GM06990 (cell line): ENCODE results near the gene NAA25.
"Not testable (repeated sequence)": the region's sequence is repeated elsewhere in the genome, so short reads cannot be mapped to it uniquely, and the experiment has no call there.

Experiments
- DNase-seq: peaks from one replicate; pipeline ENCODE4 v3.0.0-alpha.2; 2011; ENCODE audit not compliant: insufficient read length; ENCODE audit errors: extremely low read depth
- H3K27me3 ChIP-seq: replicated peaks from 2 replicates; pipeline ENCODE4 v1.6.0; 2011; ENCODE audit warnings: low read length; ENCODE audit not compliant: control insufficient read depth, insufficient read depth
- H3K36me3 ChIP-seq: 2 replicates; pipeline ENCODE4 v1.5.1; 2011; ENCODE audit warnings: low read length; ENCODE audit not compliant: control insufficient read depth, insufficient read depth
- H3K4me3 ChIP-seq: replicated peaks from 2 replicates; pipeline ENCODE4 v1.5.1; 2011; ENCODE audit warnings: low read depth, mild to moderate bottlenecking, control low read depth, low read length
- TF ChIP-seq, protein P1 (sequence below): IDR thresholded peaks from 2 replicates; pipeline ENCODE4 v1.5.1; 2011; ENCODE audit warnings: low read length, control low read depth, mild to moderate bottlenecking, inconsistent platforms; ENCODE audit not compliant: insufficient read depth, poor library complexity, severe bottlenecking

NAA25 gene

DNA sequence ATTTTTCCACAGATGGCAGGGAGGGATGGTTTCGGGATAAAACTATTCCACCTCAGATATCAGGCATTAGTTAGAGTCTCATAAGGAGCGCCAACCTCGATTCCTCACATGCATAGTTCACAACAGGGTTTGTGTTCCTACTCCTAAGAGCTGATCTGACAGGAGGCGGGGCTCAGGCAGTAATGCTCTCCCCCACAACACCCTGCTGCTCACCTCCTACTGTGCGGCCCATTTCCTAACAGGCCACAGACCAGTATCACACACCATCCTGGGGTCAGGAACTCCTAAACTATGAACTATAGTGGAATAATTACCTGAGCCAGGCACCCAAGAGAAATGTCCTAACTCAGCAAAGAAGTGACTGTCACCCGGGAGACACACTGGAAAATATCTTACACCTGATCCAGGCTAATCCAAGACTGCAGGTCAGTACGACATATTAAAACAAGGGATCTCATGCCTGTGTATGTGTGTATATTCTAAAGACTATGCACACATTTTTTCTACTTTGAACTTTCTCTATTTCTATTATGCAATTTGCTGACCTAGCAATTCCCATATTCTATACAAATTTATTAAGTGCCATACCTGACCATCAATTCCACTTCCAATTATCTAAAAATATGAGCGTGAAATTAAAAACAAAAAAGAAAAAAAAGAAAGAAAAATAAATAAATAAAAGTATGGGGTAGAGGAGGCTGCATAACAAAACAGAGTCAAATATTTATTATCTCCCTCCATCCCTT, 4.7 kb downstream of the NAA25 start:
- TF ChIP-seq, protein P1, sequence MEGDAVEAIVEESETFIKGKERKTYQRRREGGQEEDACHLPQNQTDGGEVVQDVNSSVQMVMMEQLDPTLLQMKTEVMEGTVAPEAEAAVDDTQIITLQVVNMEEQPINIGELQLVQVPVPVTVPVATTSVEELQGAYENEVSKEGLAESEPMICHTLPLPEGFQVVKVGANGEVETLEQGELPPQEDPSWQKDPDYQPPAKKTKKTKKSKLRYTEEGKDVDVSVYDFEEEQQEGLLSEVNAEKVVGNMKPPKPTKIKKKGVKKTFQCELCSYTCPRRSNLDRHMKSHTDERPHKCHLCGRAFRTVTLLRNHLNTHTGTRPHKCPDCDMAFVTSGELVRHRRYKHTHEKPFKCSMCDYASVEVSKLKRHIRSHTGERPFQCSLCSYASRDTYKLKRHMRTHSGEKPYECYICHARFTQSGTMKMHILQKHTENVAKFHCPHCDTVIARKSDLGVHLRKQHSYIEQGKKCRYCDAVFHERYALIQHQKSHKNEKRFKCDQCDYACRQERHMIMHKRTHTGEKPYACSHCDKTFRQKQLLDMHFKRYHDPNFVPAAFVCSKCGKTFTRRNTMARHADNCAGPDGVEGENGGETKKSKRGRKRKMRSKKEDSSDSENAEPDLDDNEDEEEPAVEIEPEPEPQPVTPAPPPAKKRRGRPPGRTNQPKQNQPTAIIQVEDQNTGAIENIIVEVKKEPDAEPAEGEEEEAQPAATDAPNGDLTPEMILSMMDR = no peak
- no peak for DNase-seq
- peaks cover 4% of the 10 kb centered on the region for H3K36me3 ChIP-seq
- H3K4me3 ChIP-seq = no peak overlapping the region
- H3K27me3 ChIP-seq = no peaks in the 10 kb centered on the region

DNA sequence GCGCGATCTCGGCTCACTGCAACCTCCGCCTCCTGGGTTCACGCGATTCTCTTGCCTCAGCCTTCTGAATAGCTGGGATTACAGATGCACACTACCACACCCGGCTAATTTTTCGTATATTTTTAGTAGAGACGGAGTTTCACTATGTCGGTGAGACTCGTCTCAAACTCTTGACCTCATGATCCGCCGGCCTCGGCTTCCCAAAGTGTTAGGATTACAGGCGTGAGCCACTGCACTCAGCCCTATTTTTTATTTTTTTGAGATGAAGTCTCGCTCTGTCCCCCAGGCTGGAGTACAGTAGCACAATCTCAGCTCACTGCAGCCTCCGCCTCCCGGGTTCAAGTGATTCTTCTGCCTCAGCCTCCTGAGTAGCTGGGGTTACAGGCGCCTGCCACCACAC, 5.8 kb downstream of the NAA25 start:
- not testable (repeated sequence) for H3K36me3 ChIP-seq, H3K27me3 ChIP-seq, DNase-seq, H3K4me3 ChIP-seq

DNA sequence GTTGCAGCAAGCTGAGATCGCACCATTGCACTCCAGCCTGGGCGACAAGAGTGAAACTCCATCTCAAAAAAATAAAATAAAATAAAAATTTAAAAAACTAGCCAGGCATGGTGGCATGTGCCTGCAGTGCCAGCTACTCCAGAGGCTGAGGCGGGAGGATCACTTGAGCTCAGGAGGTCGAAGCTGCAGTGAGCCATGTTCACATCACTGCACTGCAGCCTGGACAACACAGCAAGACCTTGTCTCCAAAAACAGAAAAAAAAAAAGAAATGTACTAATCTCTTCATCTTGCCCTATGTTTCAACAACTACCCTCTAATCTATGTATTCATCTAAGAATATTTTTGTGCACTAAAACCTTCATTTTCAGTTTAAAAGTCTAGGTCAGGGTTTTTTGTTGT, 6.5 kb downstream of the NAA25 start:
- Histone ChIP-seq H3K36me3 (peaks cover 4% of the 10 kb centered on the region), H3K4me3 (no peak overlapping the region), H3K27me3 (no peaks in the 10 kb centered on the region)
- TF ChIP-seq, protein P1 = no peak
- no peak for DNase-seq

DNA sequence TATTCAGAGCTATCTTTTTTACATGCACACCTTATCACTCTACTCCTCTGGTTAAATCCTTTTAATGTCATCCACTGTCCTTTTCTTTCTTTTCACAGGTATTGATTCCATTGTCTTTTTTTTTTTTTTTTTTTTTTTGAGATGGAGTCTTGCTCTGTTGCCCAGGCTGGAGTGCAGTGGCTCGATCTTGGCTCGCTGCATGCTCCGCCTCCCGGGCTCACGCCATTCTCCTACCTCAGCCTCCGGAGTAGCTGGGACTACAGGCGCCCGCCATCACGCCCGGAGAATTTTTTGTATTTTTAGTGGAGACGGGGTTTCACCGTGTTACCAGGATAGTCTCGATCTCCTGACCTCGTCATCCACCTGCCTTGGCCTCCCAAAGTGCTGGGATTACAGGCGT, 8.1 kb downstream of the NAA25 start:
- H3K36me3 ChIP-seq = not testable (repeated sequence)

DNA sequence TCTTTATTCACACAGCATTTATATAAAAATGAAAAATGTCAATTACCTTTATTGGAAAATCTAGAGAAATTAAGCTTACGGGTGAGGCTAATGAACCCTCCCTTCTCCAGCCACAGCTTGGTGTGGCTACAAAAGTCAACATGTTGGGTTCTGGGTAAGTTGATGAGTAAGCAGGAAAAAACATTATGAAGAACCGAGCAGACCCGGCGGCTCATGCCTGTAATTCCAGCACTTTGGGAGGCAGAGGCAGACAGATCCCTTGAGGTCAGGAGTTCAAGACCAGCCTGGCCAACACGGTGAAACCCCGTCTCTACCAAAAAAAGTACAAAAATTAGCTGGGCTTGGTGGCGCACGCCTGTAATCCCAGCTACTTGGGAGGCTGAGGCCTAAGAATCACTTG, 10.9 kb downstream of the NAA25 start:
- TF ChIP-seq, protein P1 = no peak
- no peak overlapping the region for H3K4me3 ChIP-seq
- peaks cover 5% of the 10 kb centered on the region for H3K36me3 ChIP-seq
- H3K27me3 ChIP-seq = no peaks in the 10 kb centered on the region
- no peak for DNase-seq

More for the DNA sequence above, 8.1 kb downstream of the NAA25 start:
- DNase-seq, H3K4me3 ChIP-seq, H3K27me3 ChIP-seq: not testable (repeated sequence)

DNA sequence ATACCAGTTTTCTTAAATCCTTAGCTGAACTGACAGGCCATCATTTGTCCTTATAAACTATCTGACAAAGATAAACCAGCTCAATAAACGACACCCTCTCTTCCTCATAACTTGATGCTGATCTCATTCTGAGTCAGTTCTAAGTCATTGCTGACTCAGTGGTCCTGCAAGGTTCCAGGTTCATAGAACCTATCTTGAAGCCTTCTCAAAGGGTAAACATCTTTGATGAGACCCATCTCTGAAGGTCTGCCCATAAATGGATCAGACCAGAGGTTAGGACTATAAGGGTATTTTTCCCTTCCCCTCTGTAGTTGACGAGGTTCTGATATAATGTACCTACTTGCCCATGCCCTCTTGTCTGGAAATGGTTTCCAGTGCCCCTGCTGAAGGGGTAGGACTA, 11.9 kb downstream of the NAA25 start:
- DNase-seq = no peak
- TF ChIP-seq, protein P1 = no peak
- Histone ChIP-seq H3K4me3 (peak overlapping the region; percentile 29), H3K36me3 (peaks cover 5% of the 10 kb centered on the region), H3K27me3 (no peaks in the 10 kb centered on the region)

DNA sequence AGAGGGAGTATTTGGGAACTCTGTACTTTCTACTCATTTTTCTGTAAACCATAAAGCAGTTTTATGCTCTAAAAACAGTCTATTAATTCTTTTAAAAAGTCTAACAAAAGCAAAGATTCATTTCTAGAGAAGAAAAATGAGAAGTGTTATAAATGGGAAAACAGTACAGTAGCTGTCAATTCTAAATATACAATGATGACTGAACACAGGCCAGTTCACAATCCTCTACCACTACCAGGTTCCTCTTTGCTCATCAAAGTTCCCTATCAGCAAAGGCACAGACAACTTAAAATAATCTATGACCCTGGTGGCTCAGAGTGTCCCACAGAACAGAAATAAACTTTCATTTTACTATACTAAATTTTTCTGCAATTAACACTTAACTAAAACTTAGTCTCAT, 12.5 kb downstream of the NAA25 start:
- Histone ChIP-seq H3K4me3 (peak overlapping the region; percentile 7; the same call in 1 of the 2 replicates), H3K36me3 (peaks cover 9% of the 10 kb centered on the region), H3K27me3 (no peaks in the 10 kb centered on the region)
- no peak for DNase-seq
- TF ChIP-seq, protein P1 = no peak
